ENCODE results near the gene CAD.

DNA sequence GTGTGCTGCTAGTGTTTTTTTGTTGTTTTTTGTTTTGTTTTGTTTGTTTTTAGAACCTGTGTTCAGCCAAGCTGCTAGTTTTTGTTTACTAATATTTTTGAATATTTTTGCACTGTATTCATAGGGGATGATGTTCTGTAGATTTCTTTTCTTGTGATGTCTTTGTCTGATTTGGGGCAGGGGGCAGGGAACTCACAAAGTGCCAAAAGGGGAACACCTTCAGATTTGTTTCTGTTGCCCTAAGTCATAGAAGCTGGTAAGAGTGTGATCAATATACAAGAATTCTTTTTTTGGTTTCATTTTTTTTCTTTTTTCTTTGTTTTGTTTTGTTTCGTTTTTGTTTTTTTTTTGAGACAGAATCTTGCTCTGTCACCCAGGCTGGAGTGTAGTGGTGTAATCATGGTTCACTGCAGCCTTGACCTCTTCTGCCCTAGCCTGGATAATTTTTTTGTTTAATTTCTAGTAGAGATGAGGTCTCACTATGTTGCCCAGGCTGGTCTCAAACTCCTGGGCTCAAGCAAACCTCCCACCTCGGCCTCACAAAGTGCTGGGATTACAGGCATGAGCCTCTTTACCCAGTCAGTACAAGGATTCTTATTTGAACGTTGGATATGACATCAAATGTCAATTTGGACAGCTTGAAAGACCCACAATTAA, 37.7 kb upstream of the CAD start:
- no peak for TF ChIP-seq POLR2A (IDR thresholded peaks at IDR 0.05)
- TF ChIP-seq, protein P1, sequence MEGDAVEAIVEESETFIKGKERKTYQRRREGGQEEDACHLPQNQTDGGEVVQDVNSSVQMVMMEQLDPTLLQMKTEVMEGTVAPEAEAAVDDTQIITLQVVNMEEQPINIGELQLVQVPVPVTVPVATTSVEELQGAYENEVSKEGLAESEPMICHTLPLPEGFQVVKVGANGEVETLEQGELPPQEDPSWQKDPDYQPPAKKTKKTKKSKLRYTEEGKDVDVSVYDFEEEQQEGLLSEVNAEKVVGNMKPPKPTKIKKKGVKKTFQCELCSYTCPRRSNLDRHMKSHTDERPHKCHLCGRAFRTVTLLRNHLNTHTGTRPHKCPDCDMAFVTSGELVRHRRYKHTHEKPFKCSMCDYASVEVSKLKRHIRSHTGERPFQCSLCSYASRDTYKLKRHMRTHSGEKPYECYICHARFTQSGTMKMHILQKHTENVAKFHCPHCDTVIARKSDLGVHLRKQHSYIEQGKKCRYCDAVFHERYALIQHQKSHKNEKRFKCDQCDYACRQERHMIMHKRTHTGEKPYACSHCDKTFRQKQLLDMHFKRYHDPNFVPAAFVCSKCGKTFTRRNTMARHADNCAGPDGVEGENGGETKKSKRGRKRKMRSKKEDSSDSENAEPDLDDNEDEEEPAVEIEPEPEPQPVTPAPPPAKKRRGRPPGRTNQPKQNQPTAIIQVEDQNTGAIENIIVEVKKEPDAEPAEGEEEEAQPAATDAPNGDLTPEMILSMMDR (IDR thresholded peaks at IDR 0.05), result no peak
- TF ChIP-seq POLR2AphosphoS5 (IDR thresholded peaks at IDR 0.05), result no peak
- TF ChIP-seq EP300 (IDR thresholded peaks at IDR 0.05), result no peak

Measured in stomach (tissue), 4 donors.